Thyroid gland (tissue), 4 donors: Measurements from ENCODE around the gene P3R3URF. TPM values are rescaled to one million over a fixed set of nuclear protein-coding genes. Genes with fewer than 3 reads are reported as not detected.

Experiments used
- DNase-seq, 2 donors: peaks; one replicate each; pipeline ENCODE4 v3.0.0-alpha.2; 2019
- H3K27ac ChIP-seq, 3 donors: fragments of 200-600 bp; sonication (generic); 1 replicate in 2 of 3; 2 replicates in 1 of 3; pipeline ENCODE4 v1.5.1; 2016 to 2019; ENCODE audit warnings: mild to moderate bottlenecking in 1 of 3, moderate library complexity in 1 of 3
- H3K27me3 ChIP-seq: fragments of 200-600 bp; sonication (generic); one replicate; pipeline ENCODE4 v1.5.1; 2019
- H3K36me3 ChIP-seq, 2 donors: fragments of 200-600 bp; sonication (generic); one replicate each; pipeline ENCODE4 v1.5.1; 2016 to 2019
- H3K4me1 ChIP-seq, 2 donors: fragments of 200-600 bp; sonication (generic); one replicate each; pipeline ENCODE4 v1.5.1; 2017 to 2019
- H3K4me3 ChIP-seq, 3 donors: fragments of 200-600 bp; sonication (generic); replicated peaks in 1 of 3; 1 replicate in 2 of 3; 2 replicates in 1 of 3; pipeline ENCODE4 v1.5.1; 2016; ENCODE audit warnings: mild to moderate bottlenecking in 1 of 3
- H3K9me3 ChIP-seq: fragments of 200-600 bp; sonication (generic); one replicate; pipeline ENCODE4 v1.5.1; 2017
- CTCF ChIP-seq, 6 experiments: fragments of 200-600 bp in 3 of 6; fragments of 450-650 bp in 3 of 6; sonication (generic) in 3 of 6; IDR thresholded peaks; one replicate each; pipeline ENCODE4 v1.5.1; 2016 to 2019; ENCODE audit warnings: antibody characterized with exemption in 6 of 6, mild to moderate bottlenecking in 2 of 6, inconsistent platforms in 1 of 6, moderate library complexity in 1 of 6
- POLR2A ChIP-seq, 2 donors: fragments of 450-650 bp; IDR thresholded peaks; one replicate each; pipeline ENCODE4 v1.6.1; 2017; ENCODE audit warnings: antibody characterized with exemption in 2 of 2, mild to moderate bottlenecking in 2 of 2, moderate library complexity in 1 of 2
- WGBS, 2 donors: methylation state at CpG; one replicate each; pipeline ENCODE4 v1.1.5; 2017; 5-methylcytosine and 5-hydroxymethylcytosine counted together
- intact Hi-C: fragments of 100-400 bp; cut with DNase I; formaldehyde crosslinking; loops from one replicate; pipeline ENCODE4 v1.15.1; 2023
- total RNA-seq, 4 donors: library from RNA; depleted of rRNA; stranded (reverse); fragments of >200 nt; gene quantifications; one replicate each; pipeline ENCODE4 v1.2.3, GENCODE V29; 2016

P3R3URF gene
- total RNA-seq, 4 donors from 2014 or later, result not detected

DNA sequence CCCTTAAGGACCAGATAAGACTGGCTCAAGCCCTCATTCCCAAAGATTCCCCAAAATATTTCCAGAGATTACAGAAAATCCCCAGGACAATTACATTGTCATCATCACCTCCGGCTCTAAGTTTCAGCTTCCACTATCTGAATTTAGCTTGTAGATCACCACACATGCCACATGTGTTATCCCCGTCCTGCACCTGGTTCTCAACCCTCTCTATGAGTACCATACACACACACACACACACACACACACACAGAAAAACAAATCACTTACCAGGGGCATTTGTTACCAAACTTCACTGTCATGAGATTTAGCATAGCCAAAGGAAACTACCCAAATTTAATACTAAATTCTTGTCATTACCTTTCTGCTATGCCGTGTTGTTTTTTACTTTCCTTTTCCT lies 16.8 kb downstream of the P3R3URF start:
- H3K9me3 ChIP-seq, result no peaks in the 10 kb centered on the region
- intact Hi-C loops, result no loop called here
- no peaks in the 10 kb centered on the region for H3K27me3 ChIP-seq
- H3K27ac ChIP-seq, result no peak overlapping the region
- no peak overlapping the region for H3K4me3 ChIP-seq
- TF ChIP-seq CTCF (IDR thresholded peaks at IDR 0.05), result no peak
- TF ChIP-seq POLR2A (IDR thresholded peaks at IDR 0.05), result no peak
- 77 to 82% methylated on average over 3 of the region's 3 CpGs for WGBS, 2 donors
- no peaks in the 10 kb centered on the region for H3K4me1 ChIP-seq
- no peak for DNase-seq
- no peaks in the 10 kb centered on the region for H3K36me3 ChIP-seq

DNA sequence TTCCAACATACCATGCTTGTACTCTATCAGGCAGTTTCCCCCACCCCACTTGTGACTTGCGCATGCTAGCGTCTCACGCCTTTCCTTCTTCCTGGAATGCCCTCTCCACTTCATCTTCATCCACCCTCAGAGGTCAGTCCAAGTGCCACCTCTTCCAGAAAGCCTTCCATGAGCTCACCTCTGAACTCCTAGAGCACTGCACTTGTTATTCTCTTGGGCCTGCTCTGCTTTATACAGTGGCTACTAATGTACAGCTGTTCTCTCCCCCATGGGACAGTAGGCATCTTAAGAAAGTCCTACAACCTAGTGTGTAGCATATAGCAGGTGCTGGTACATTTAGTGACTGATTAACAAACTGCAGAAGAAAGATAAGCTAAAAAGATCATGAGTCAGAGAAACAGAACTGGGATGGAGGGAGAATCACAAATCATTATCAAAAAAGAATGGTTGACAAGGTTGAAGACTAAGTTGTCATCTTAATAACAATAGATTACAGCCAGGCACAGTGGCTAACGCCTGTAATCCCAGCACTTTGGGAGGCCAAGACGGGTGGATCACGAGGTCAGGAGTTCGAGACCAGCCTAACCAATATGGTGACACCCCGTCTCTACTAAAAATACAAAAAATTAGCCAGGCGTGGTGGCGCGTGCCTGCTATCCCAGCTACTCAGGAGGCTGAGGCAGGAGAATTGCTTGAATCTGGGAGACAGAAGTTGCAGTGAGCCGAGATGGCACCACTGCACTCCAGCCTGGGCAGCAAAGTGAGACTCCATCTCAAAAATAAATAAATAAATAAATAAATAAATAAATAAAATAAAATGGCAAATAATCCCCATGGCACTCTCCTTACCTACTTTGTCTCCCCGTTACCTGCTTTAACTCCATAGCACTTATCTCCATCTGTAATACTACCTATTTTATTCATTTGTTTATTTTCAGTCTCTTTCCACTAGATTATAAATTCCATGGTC lies 17.7 kb downstream of the P3R3URF start:
- 93 to 96% methylated on average over 13 of the region's 13 CpGs for WGBS, 2 donors
- Histone ChIP-seq H3K27ac (no peak overlapping the region), H3K4me1 (no peaks in the 10 kb centered on the region), H3K9me3 (no peaks in the 10 kb centered on the region), H3K27me3 (no peaks in the 10 kb centered on the region), H3K4me3 (no peak overlapping the region), H3K36me3 (no peaks in the 10 kb centered on the region)
- TF ChIP-seq CTCF (IDR thresholded peaks at IDR 0.05) (no peak), POLR2A (IDR thresholded peaks at IDR 0.05) (no peak)
- intact Hi-C loops, result no loop called here
- no peak for DNase-seq

DNA sequence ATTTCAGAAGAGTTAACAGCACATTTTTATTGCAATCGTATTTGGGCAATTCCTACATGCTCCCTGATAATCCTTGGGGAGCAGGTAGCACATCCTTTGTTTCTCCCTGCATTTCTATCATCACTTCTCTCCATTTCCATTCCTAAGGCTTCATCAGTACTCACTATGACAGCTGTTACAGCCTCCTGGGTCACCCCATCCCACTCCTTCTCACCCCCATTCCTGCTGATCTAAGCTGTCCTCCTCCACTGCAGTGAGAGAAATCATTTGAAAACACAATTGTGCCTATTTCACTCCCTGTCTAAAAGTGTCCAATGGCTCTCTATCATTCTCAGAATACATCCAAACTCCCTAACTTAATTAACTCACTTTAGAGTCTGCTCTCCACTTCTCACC lies 18.4 kb downstream of the P3R3URF start:
- Histone ChIP-seq H3K4me3 (no peak overlapping the region), H3K27ac (no peak overlapping the region), H3K36me3 (no peaks in the 10 kb centered on the region), H3K4me1 (no peaks in the 10 kb centered on the region), H3K9me3 (no peaks in the 10 kb centered on the region), H3K27me3 (no peaks in the 10 kb centered on the region)
- 88 to 94% methylated on average over 1 of the region's 1 CpG for WGBS, 2 donors
- TF ChIP-seq CTCF (IDR thresholded peaks at IDR 0.05) (no peak), POLR2A (IDR thresholded peaks at IDR 0.05) (no peak)
- intact Hi-C loops, result no loop called here
- DNase-seq, result no peak

GRCh38 chr1:46153732-46154131 lies 22.6 kb downstream of the P3R3URF start:
- no peak overlapping the region for H3K27ac ChIP-seq
- H3K27me3 ChIP-seq, result no peaks in the 10 kb centered on the region
- H3K4me3 ChIP-seq, result no peak overlapping the region
- no peaks in the 10 kb centered on the region for H3K9me3 ChIP-seq
- 98 to 100% methylated on average over 1 of the region's 1 CpG for WGBS, 2 donors
- intact Hi-C loops, result no loop called here
- H3K36me3 ChIP-seq, result no peaks in the 10 kb centered on the region
- TF ChIP-seq CTCF (IDR thresholded peaks at IDR 0.05) (no peak), POLR2A (IDR thresholded peaks at IDR 0.05) (no peak)
- no peak for DNase-seq
- peaks cover 0 to 7% of the 10 kb centered on the region in 2 donors for H3K4me1 ChIP-seq

GRCh38 chr1:46153228-46153627 lies 23.1 kb downstream of the P3R3URF start:
- TF ChIP-seq CTCF (IDR thresholded peaks at IDR 0.05), result no peak
- TF ChIP-seq POLR2A (IDR thresholded peaks at IDR 0.05), result no peak
- Histone ChIP-seq H3K9me3 (no peaks in the 10 kb centered on the region), H3K4me3 (no peak overlapping the region), H3K27ac (no peak overlapping the region), H3K36me3 (no peaks in the 10 kb centered on the region), H3K4me1 (peaks cover 0 to 7% of the 10 kb centered on the region in 2 donors), H3K27me3 (no peaks in the 10 kb centered on the region)
- intact Hi-C loops, result no loop called here
- no peak for DNase-seq
- WGBS, 2 donors, result 94 to 100% methylated on average over 1 of the region's 1 CpG
